Keratinocyte (primary cell): ENCODE data around the gene PGA4. TPM values are rescaled to one million over a fixed set of nuclear protein-coding genes. Genes with fewer than 3 reads are reported as not detected.
"Not testable (repeated sequence)": the region's sequence is repeated elsewhere in the genome, so short reads cannot be mapped to it uniquely, and the experiment has no call there.

Experiments
- DNase-seq: peaks from one replicate; pipeline ENCODE4 v3.0.0-alpha.2; 2011; ENCODE audit warnings: low read depth, missing footprints, low spot score
- FAIRE-seq: peaks from 2 replicates; lab custom pipeline; 2011; peaks lifted over from hg19 to GRCh38; lab: Jason Lieb, UNC
- H2AFZ ChIP-seq: 2 replicates; pipeline ENCODE4 v1.6.0; 2012; ENCODE audit warnings: low read length, control low read depth, inconsistent platforms; ENCODE audit not compliant: control insufficient read depth
- H3K27ac ChIP-seq: 2 replicates; pipeline ENCODE4 v1.5.1; 2011; ENCODE audit warnings: low read length; ENCODE audit not compliant: control insufficient read depth, insufficient read depth
- H3K27me3 ChIP-seq: 3 replicates; pipeline ENCODE4 v1.6.0; 2011; ENCODE audit warnings: low read length; ENCODE audit not compliant: control insufficient read depth, insufficient read depth; ENCODE audit errors: extremely low read depth
- H3K36me3 ChIP-seq, 2 experiments: 2 replicates in 1 of 2; 3 replicates in 1 of 2; pipeline ENCODE4 v1.5.1; 2011; ENCODE audit warnings: low read length in 2 of 2, mild to moderate bottlenecking in 1 of 2; ENCODE audit not compliant: control insufficient read depth in 2 of 2, insufficient read depth in 2 of 2; ENCODE audit errors: extremely low read depth in 1 of 2
- H3K4me1 ChIP-seq: 3 replicates; pipeline ENCODE4 v1.5.1; 2011; ENCODE audit warnings: low read length; ENCODE audit not compliant: control insufficient read depth, insufficient read depth; ENCODE audit errors: extremely low read depth
- H3K4me2 ChIP-seq: 3 replicates; pipeline ENCODE4 v1.6.0; 2011; ENCODE audit warnings: low read depth, low read length; ENCODE audit not compliant: control insufficient read depth, insufficient read depth; ENCODE audit errors: extremely low read depth
- H3K4me3 ChIP-seq, 3 experiments: fragments of 200-600 bp in 1 of 3; sonication (generic) in 1 of 3; 2 replicates in 2 of 3; 3 replicates in 1 of 3; pipeline ENCODE4 v1.5.1; 2011 to 2016; ENCODE audit warnings: low read length in 3 of 3, mild to moderate bottlenecking in 3 of 3, control low read depth in 2 of 3, inconsistent platforms in 1 of 3, low read depth in 1 of 3, mixed read lengths in 1 of 3, mixed run types in 1 of 3, moderate library complexity in 1 of 3; ENCODE audit not compliant: control insufficient read depth in 2 of 3, insufficient read depth in 2 of 3; ENCODE audit errors: extremely low read depth in 1 of 3
- H3K79me2 ChIP-seq: 2 replicates; pipeline ENCODE4 v1.6.0; 2012; ENCODE audit warnings: low read length; ENCODE audit not compliant: control insufficient read depth, insufficient read depth
- H3K9ac ChIP-seq: 3 replicates; pipeline ENCODE4 v1.6.0; 2011; ENCODE audit warnings: low read length; ENCODE audit not compliant: control insufficient read depth, insufficient read depth; ENCODE audit errors: extremely low read depth
- H3K9me1 ChIP-seq: 3 replicates; pipeline ENCODE4 v1.6.0; 2011; ENCODE audit warnings: low read length; ENCODE audit not compliant: control insufficient read depth, insufficient read depth; ENCODE audit errors: extremely low read depth
- H3K9me3 ChIP-seq: 2 replicates; pipeline ENCODE4 v1.5.1; 2012; ENCODE audit warnings: low read depth, low read length; ENCODE audit not compliant: control insufficient read depth
- H4K20me1 ChIP-seq: 3 replicates; pipeline ENCODE4 v1.6.0; 2011; ENCODE audit warnings: low read length; ENCODE audit not compliant: control insufficient read depth, insufficient read depth; ENCODE audit errors: extremely low read depth
- dilution Hi-C: fragments of 300-500 bp; cut with MboI; formaldehyde crosslinking; loops from one replicate; pipeline ENCODE4 v1.7.0; 2020; ENCODE audit warnings: low sequenced_read_pairs; ENCODE audit not compliant: extremely low pct_ligation_motif_present
- polyA plus RNA-seq, 5 experiments: library from polyadenylated mRNA; depleted of rRNA in 3 of 5; stranded (reverse) in 3 of 5; stranded (forward) in 1 of 5; unstranded in 1 of 5; fragments of >200 nt; gene quantifications; 1 replicate in 1 of 5; 2 replicates in 3 of 5; 3 replicates in 1 of 5; pipeline versions ENCODE4 v1.2.1 to v1.2.3, GENCODE V29; 2011 to 2012; ENCODE audit warnings: missing spikeins in 2 of 5, low read depth in 1 of 5, low replicate concordance in 1 of 5

Gene PGA4
- polyA plus RNA-seq, 1 donor (not counting 4 experiments of a cell fraction or from before 2014, with no cell fraction given) = not detected

- H4K20me1 ChIP-seq, H3K4me1 ChIP-seq, H3K27ac ChIP-seq, H3K9me1 ChIP-seq, H3K4me3 ChIP-seq, H3K27me3 ChIP-seq, H3K4me2 ChIP-seq, H3K9ac ChIP-seq, H3K36me3 ChIP-seq, FAIRE-seq, H2AFZ ChIP-seq, dilution Hi-C loops, H3K79me2 ChIP-seq, H3K9me3 ChIP-seq, DNase-seq: not testable (repeated sequence)
Measured at GRCh38 chr11:61218306-61218705, 3.8 kb upstream of the PGA4 start.

GRCh38 chr11:61219016-61219415, 3.1 kb upstream of the PGA4 start:
- H3K9ac ChIP-seq, H3K4me3 ChIP-seq, H3K4me1 ChIP-seq, H3K27ac ChIP-seq, H3K79me2 ChIP-seq, FAIRE-seq, H3K27me3 ChIP-seq, H2AFZ ChIP-seq, DNase-seq, dilution Hi-C loops, H3K9me3 ChIP-seq, H3K9me1 ChIP-seq, H3K4me2 ChIP-seq, H4K20me1 ChIP-seq, H3K36me3 ChIP-seq: not testable (repeated sequence)

GRCh38 chr11:61222692-61223091, 545 bp downstream of the PGA4 start:
- H3K79me2 ChIP-seq, H3K27me3 ChIP-seq, H2AFZ ChIP-seq, H3K9ac ChIP-seq, DNase-seq, H3K27ac ChIP-seq, FAIRE-seq, H3K4me1 ChIP-seq, H4K20me1 ChIP-seq, H3K4me2 ChIP-seq, H3K4me3 ChIP-seq, H3K36me3 ChIP-seq, dilution Hi-C loops, H3K9me1 ChIP-seq, H3K9me3 ChIP-seq: not testable (repeated sequence)

- H2AFZ ChIP-seq, H3K36me3 ChIP-seq, H3K9ac ChIP-seq, dilution Hi-C loops, H4K20me1 ChIP-seq, H3K27me3 ChIP-seq, H3K4me1 ChIP-seq, FAIRE-seq, DNase-seq, H3K9me1 ChIP-seq, H3K9me3 ChIP-seq, H3K27ac ChIP-seq, H3K4me2 ChIP-seq, H3K4me3 ChIP-seq, H3K79me2 ChIP-seq: not testable (repeated sequence)
Measured at GRCh38 chr11:61226457-61227137, 4.5 kb downstream of the PGA4 start.

GRCh38 chr11:61229458-61229857, 7.3 kb downstream of the PGA4 start:
- H3K9me1 ChIP-seq, H3K4me1 ChIP-seq, H3K27ac ChIP-seq, H3K4me2 ChIP-seq, H3K9ac ChIP-seq, dilution Hi-C loops, H3K79me2 ChIP-seq, H3K36me3 ChIP-seq, H3K27me3 ChIP-seq, DNase-seq, FAIRE-seq, H2AFZ ChIP-seq, H4K20me1 ChIP-seq, H3K4me3 ChIP-seq, H3K9me3 ChIP-seq: not testable (repeated sequence)
